ENCODE data around the gene TXNRD2.

DNA sequence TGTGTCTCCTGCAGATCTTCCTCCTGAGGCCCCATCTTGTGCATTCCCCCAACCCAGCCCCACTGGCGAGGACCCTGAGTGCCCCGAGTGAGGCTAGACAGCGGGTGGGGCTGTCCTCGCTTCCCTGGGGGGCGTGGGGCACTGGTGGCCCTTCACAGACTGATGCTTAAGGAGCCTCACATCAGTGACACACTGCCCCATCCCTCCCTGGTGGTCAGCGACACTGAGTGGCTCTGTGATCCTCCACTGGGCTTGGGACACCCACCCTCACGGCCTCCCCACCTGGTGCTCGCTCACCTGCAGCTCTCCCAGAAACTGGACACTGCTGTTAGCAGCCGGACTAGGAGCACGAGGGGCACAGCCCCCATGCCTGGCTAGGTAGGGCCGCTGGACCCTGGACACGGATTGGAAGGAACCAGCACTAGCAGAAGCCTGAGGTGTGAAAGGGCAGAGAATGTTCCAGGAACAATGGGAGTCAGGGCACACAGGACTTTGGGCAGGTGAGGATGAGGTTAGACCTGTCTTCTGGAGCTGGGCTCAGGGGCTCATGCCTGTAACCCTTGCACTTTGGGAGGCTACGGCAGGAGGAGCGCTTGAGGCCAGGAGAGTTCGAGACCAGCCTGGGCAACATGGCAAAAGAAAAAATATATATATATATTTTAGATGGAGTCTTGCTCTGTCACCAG lies 23.2 kb upstream of the TXNRD2 start:
- no peak for TF ChIP-seq CTCF (conservative IDR thresholded peaks at IDR 0.05; ENCODE audit: low read depth, low read length)
- TF ChIP-seq EZH2 (IDR thresholded peaks at IDR 0.05; ENCODE audit: low read length, unreplicated experiment) = no peak
- no peak for TF ChIP-seq EZH2phosphoT487 (IDR thresholded peaks at IDR 0.05; ENCODE audit: borderline replicate concordance, low read length)

All from PC-3 (cell line).